Adipocyte (in vitro differentiated cells): Measurements from ENCODE around the gene SRP19.
"Not testable (repeated sequence)": the region's sequence is repeated elsewhere in the genome, so short reads cannot be mapped to it uniquely, and the experiment has no call there.

Source experiments
- DNase-seq: peaks from one replicate; pipeline ENCODE4 v3.0.0-alpha.2; 2015; ENCODE audit warnings: low read depth
- H3K27me3 ChIP-seq: replicated peaks from 2 replicates; pipeline ENCODE4 v1.7.0; 2013; ENCODE audit warnings: mild to moderate bottlenecking, low read length, moderate library complexity; ENCODE audit not compliant: control insufficient read depth, insufficient read depth
- H3K36me3 ChIP-seq: 2 replicates; pipeline ENCODE4 v1.7.0; 2013; ENCODE audit warnings: low read length, mild to moderate bottlenecking, moderate library complexity; ENCODE audit not compliant: control insufficient read depth, insufficient read depth, severe bottlenecking
- H3K4me1 ChIP-seq: 2 replicates; pipeline ENCODE4 v1.7.0; 2013; ENCODE audit warnings: mild to moderate bottlenecking, low read length, moderate library complexity; ENCODE audit not compliant: control insufficient read depth, insufficient read depth
- H3K4me3 ChIP-seq: 2 replicates; pipeline ENCODE4 v1.7.0; 2013; ENCODE audit warnings: mild to moderate bottlenecking, low read length, moderate library complexity
- H3K9ac ChIP-seq: 2 replicates; pipeline ENCODE4 v1.7.0; 2013; ENCODE audit warnings: mild to moderate bottlenecking, low read length, moderate library complexity
- H3K9me3 ChIP-seq: 2 replicates; pipeline ENCODE4 v1.7.0; 2013; ENCODE audit warnings: mild to moderate bottlenecking, low read length, moderate library complexity; ENCODE audit not compliant: control insufficient read depth

The SRP19 gene

GRCh38 chr5:112870966-112871365, 9.9 kb downstream of the SRP19 start:
- Histone ChIP-seq H3K9me3 (no peaks in the 10 kb centered on the region), H3K4me1 (peaks cover 19% of the 10 kb centered on the region), H3K9ac (no peak overlapping the region), H3K4me3 (no peak overlapping the region), H3K36me3 (peaks cover 53% of the 10 kb centered on the region), H3K27me3 (no peaks in the 10 kb centered on the region)
- peak; percentile 65 for DNase-seq

- peaks cover 47% of the 10 kb centered on the region for H3K36me3 ChIP-seq
- no peaks in the 10 kb centered on the region for H3K27me3 ChIP-seq
- H3K4me1 ChIP-seq = peaks cover 18% of the 10 kb centered on the region
- H3K9me3 ChIP-seq = no peaks in the 10 kb centered on the region
- H3K9ac ChIP-seq = peak overlapping the region; percentile 1
- no peak for DNase-seq
- no peak overlapping the region for H3K4me3 ChIP-seq
Observed at GRCh38 chr5:112876362-112876761, 15.3 kb downstream of the SRP19 start.

- Histone ChIP-seq H3K4me3 (no peak overlapping the region), H3K36me3 (peaks cover 62% of the 10 kb centered on the region), H3K4me1 (peaks cover 8% of the 10 kb centered on the region), H3K27me3 (no peaks in the 10 kb centered on the region), H3K9ac (no peak overlapping the region), H3K9me3 (no peaks in the 10 kb centered on the region)
- no peak for DNase-seq
Observed at GRCh38 chr5:112878101-112878500, 17.0 kb downstream of the SRP19 start.

- no peak for DNase-seq
- Histone ChIP-seq H3K4me1 (peaks cover 8% of the 10 kb centered on the region), H3K9ac (no peak overlapping the region), H3K36me3 (peaks cover 68% of the 10 kb centered on the region), H3K27me3 (no peaks in the 10 kb centered on the region), H3K9me3 (no peaks in the 10 kb centered on the region), H3K4me3 (no peak overlapping the region)
Observed at GRCh38 chr5:112878760-112879159, 17.7 kb downstream of the SRP19 start.

- Histone ChIP-seq H3K27me3 (no peaks in the 10 kb centered on the region), H3K4me1 (peaks cover 8% of the 10 kb centered on the region), H3K36me3 (peaks cover 79% of the 10 kb centered on the region), H3K4me3 (no peak overlapping the region), H3K9ac (no peak overlapping the region), H3K9me3 (no peaks in the 10 kb centered on the region)
- DNase-seq = no peak
Observed at GRCh38 chr5:112880219-112880964, 19.3 kb downstream of the SRP19 start.

GRCh38 chr5:112883192-112883591, 22.1 kb downstream of the SRP19 start:
- no peak for DNase-seq
- H3K9me3 ChIP-seq = no peaks in the 10 kb centered on the region
- no peak overlapping the region for H3K4me3 ChIP-seq
- H3K36me3 ChIP-seq = peaks cover 91% of the 10 kb centered on the region
- H3K4me1 ChIP-seq = no peaks in the 10 kb centered on the region
- no peaks in the 10 kb centered on the region for H3K27me3 ChIP-seq
- H3K9ac ChIP-seq = no peak overlapping the region

GRCh38 chr5:112885001-112885400, 23.9 kb downstream of the SRP19 start:
- no peaks in the 10 kb centered on the region for H3K27me3 ChIP-seq
- H3K4me3 ChIP-seq = no peak overlapping the region
- no peaks in the 10 kb centered on the region for H3K9me3 ChIP-seq
- H3K4me1 ChIP-seq = no peaks in the 10 kb centered on the region
- peaks cover 89% of the 10 kb centered on the region for H3K36me3 ChIP-seq
- H3K9ac ChIP-seq = no peak overlapping the region
- no peak for DNase-seq

- no peaks in the 10 kb centered on the region for H3K9me3 ChIP-seq
- H3K36me3 ChIP-seq = peaks cover 78% of the 10 kb centered on the region
- no peak overlapping the region for H3K9ac ChIP-seq
- H3K4me1 ChIP-seq = no peaks in the 10 kb centered on the region
- H3K4me3 ChIP-seq = no peak overlapping the region
- H3K27me3 ChIP-seq = no peaks in the 10 kb centered on the region
- DNase-seq = no peak
Observed at GRCh38 chr5:112886975-112887374, 25.9 kb downstream of the SRP19 start.

- peaks cover 59% of the 10 kb centered on the region for H3K36me3 ChIP-seq
- not testable (repeated sequence) for H3K9ac ChIP-seq, H3K4me3 ChIP-seq, DNase-seq, H3K9me3 ChIP-seq, H3K4me1 ChIP-seq, H3K27me3 ChIP-seq
Observed at GRCh38 chr5:112892066-112892465, 31.0 kb downstream of the SRP19 start.

GRCh38 chr5:112892776-112893175, 31.7 kb downstream of the SRP19 start:
- no peaks in the 10 kb centered on the region for H3K9me3 ChIP-seq
- H3K36me3 ChIP-seq = peaks cover 53% of the 10 kb centered on the region
- H3K4me3 ChIP-seq = no peak overlapping the region
- H3K27me3 ChIP-seq = no peaks in the 10 kb centered on the region
- peaks cover 6% of the 10 kb centered on the region for H3K4me1 ChIP-seq
- no peak for DNase-seq
- no peak overlapping the region for H3K9ac ChIP-seq

- no peak overlapping the region for H3K4me3 ChIP-seq
- peaks cover 12% of the 10 kb centered on the region for H3K4me1 ChIP-seq
- H3K36me3 ChIP-seq = peaks cover 67% of the 10 kb centered on the region
- no peaks in the 10 kb centered on the region for H3K27me3 ChIP-seq
- H3K9me3 ChIP-seq = no peaks in the 10 kb centered on the region
- no peak for DNase-seq
- no peak overlapping the region for H3K9ac ChIP-seq
Observed at GRCh38 chr5:112895682-112896081, 34.6 kb downstream of the SRP19 start.

GRCh38 chr5:112902561-112902960, 41.5 kb downstream of the SRP19 start:
- Histone ChIP-seq H3K36me3 (peaks cover 62% of the 10 kb centered on the region), H3K9ac (no peak overlapping the region), H3K9me3 (no peaks in the 10 kb centered on the region), H3K27me3 (no peaks in the 10 kb centered on the region), H3K4me1 (peaks cover 10% of the 10 kb centered on the region), H3K4me3 (no peak overlapping the region)
- DNase-seq = no peak
